Tibial nerve (tissue), 4 donors: ENCODE measurements around the gene SLC10A3.

Source experiments
- EP300 ChIP-seq, 2 donors: sonication (generic); formaldehyde crosslinking; IDR thresholded peaks; one replicate each; pipeline ENCODE4 v1.6.1; 2017; ENCODE audit warnings: antibody characterized with exemption in 2 of 2, mild to moderate bottlenecking in 1 of 2
- POLR2A ChIP-seq, 2 donors: fragments of 450-650 bp; IDR thresholded peaks; one replicate each; pipeline ENCODE4 v1.6.1; 2017; ENCODE audit warnings: antibody characterized with exemption in 2 of 2, mild to moderate bottlenecking in 2 of 2, moderate library complexity in 2 of 2
- TF ChIP-seq, protein P1 (sequence below), 5 experiments: fragments of 200-600 bp in 3 of 5; fragments of 450-650 bp in 2 of 5; sonication (generic) in 3 of 5; IDR thresholded peaks; one replicate each; pipeline ENCODE4 v1.5.1; 2016 to 2019; ENCODE audit warnings: antibody characterized with exemption in 5 of 5, mild to moderate bottlenecking in 3 of 5, moderate library complexity in 2 of 5

DNA sequence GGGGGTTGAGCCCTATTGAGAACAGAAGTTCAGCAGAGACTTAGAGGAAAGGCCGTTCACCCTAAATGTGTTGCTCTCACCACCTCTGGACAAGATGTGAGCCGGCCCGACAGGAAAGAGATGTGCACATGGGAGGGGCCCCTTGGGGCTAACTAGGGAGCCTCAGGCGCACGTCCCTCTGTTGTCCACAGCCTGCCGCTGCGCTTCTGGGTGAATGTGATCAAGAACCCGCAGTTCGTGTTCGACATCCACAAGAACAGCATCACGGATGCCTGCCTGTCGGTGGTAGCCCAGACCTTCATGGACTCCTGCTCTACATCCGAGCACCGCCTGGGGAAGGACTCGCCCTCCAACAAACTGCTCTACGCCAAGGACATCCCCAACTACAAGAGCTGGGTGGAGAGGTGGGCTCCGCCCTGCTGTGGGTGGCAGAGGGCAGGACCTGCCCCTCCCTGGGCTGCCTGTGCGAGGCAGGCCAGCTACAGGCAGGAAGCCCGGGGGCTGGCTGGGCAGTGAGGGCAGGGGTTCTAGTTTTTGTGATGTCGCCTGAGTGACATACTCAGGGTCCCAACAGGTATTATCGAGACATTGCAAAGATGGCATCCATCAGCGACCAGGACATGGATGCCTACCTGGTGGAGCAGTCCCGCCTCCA lies 19.4 kb downstream of the SLC10A3 start:
- TF ChIP-seq, protein P1, sequence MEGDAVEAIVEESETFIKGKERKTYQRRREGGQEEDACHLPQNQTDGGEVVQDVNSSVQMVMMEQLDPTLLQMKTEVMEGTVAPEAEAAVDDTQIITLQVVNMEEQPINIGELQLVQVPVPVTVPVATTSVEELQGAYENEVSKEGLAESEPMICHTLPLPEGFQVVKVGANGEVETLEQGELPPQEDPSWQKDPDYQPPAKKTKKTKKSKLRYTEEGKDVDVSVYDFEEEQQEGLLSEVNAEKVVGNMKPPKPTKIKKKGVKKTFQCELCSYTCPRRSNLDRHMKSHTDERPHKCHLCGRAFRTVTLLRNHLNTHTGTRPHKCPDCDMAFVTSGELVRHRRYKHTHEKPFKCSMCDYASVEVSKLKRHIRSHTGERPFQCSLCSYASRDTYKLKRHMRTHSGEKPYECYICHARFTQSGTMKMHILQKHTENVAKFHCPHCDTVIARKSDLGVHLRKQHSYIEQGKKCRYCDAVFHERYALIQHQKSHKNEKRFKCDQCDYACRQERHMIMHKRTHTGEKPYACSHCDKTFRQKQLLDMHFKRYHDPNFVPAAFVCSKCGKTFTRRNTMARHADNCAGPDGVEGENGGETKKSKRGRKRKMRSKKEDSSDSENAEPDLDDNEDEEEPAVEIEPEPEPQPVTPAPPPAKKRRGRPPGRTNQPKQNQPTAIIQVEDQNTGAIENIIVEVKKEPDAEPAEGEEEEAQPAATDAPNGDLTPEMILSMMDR (IDR thresholded peaks at IDR 0.05), result no peak
- no peak for TF ChIP-seq POLR2A (IDR thresholded peaks at IDR 0.05)
- TF ChIP-seq EP300 (IDR thresholded peaks at IDR 0.05), result no peak
